DND-41 (cell line): ENCODE data around the gene ISCU.
"Not testable (repeated sequence)": the region's sequence is repeated elsewhere in the genome, so short reads cannot be mapped to it uniquely, and the experiment has no call there.

ENCODE experiments used
- CTCF ChIP-seq: IDR thresholded peaks from 2 replicates; pipeline ENCODE4 v1.5.1; 2012; ENCODE audit warnings: borderline replicate concordance, low read length, moderate library complexity, mild to moderate bottlenecking; ENCODE audit not compliant: poor library complexity, severe bottlenecking; ENCODE audit errors: extremely low read depth
- EZH2 ChIP-seq: IDR thresholded peaks from 3 replicates; pipeline ENCODE4 v1.6.1; 2012; ENCODE audit warnings: borderline replicate concordance, low read depth, mild to moderate bottlenecking, moderate library complexity, low read length, inconsistent platforms; ENCODE audit not compliant: severe bottlenecking

- TF ChIP-seq CTCF, EZH2: not testable (repeated sequence)
Measured at GRCh38 chr12:108590463-108590862, 28.1 kb downstream of the ISCU start.
